ENCODE results near the gene LHPP.
"Not testable (repeated sequence)": the region's sequence is repeated elsewhere in the genome, so short reads cannot be mapped to it uniquely, and the experiment has no call there.

Gene LHPP

GRCh38 chr10:124598196-124598595 is 136.6 kb downstream of the LHPP start:
- no peak for DNase-seq

DNA sequence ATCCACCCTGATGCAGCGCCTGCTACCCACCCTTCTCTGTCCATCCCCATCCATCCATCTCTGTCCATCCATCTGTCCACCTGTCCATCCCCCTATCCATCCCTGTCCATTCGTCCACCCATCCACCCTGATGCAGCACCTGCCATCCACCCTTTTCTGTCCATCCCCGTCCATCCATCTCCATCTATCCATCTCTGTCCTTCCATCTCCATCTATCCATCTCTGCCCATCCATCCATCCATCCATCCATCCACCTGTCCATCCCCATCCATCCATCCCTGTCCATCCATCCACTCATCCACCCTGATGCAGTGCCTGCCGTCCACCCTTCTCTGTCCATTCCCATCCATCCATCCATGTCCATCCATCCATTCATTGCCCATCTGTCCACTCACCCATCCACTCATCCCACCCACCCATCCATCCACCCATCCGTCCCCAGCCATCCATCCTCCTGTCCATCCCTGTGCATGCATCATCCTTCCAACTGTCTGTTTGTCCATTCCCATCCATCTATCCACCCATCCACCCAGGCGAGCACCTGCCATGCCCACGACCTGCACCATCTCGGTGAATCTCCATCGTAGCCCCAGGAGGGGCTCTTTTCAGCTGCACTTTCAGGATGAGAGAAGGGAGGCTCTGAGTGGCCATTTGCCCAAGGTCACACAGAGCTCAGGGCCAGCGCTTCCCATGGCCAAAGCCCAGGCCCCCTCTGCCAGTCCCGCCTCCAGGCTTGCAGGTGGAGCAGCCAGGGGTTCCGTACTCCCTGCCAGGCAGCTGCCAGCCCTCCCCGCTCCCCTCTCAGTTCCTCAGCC is 137.4 kb downstream of the LHPP start:
- DNase-seq: no peak

DNA sequence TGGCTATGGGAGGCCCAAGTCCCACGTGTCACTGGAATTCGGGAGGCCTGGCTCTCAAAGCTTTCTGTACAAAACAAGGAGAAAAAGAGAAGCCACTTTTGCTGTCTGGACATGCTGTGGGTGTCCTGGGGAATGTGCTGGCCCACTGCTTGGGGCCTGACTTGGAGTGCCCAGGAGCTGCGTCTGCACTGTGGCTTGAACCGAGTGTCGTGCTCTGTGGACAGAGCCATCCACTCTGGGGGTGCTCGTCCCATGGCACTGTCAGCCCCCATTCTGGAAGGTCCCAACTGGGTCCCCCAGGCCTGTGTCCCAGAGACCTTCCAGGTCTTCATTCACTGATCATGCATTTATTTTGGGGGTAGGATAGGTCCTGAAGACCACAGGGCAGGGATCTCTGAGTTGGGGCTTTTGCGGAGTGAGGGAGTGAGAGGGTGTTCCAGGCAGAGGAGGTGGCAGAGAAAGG is 138.0 kb downstream of the LHPP start:
- no peak for DNase-seq

GRCh38 chr10:124600051-124600880 is 138.6 kb downstream of the LHPP start:
- no peak for DNase-seq

- DNase-seq: no peak
Observed at GRCh38 chr10:124601016-124601415, 139.4 kb downstream of the LHPP start.

GRCh38 chr10:124601431-124602120 is 140.0 kb downstream of the LHPP start:
- DNase-seq: no peak

GRCh38 chr10:124602121-124602561 is 140.5 kb downstream of the LHPP start:
- DNase-seq: no peak

- DNase-seq: no peak
Observed at GRCh38 chr10:124602646-124603365, 141.2 kb downstream of the LHPP start.

DNA sequence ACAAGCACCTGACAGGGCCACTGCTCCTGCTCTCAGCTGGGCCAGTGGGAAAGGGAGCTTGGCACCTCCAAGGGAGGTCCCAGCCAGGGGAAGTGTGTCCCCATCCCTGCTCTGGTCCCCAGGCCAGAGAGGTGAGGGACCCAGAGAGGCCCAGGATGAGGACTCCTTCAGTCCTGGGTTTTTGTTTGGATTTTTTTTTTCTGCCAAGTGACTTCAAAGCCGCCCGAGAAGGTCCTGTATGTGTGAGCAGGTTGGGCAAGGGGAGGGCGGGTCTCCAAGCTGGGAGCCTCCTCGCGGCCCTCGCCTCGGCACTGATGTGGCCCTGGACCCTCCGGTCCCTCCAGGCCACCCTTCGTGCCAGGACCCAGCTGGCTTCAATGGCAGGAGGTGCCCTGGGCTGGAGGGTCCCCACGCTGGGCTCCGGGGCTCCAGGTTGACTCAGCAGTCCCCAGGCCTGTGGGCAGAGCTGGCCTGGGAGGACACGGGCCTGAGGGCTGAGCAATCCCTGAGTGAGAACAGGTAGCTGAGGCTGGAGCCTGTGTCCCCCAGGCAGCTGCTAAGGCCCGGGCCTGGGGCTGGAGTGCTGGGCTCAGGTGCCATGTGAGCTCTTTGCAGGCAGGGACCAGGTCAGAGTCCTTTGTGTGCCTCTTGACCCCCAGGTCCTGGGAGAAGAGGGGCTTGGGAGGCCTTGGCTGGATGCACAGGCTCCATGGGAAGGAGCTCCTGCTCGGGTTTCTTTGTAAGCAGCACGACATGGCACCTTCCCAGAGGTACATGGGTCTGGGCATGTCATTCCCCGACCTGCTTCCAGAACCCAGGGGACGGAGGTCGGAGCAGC is 142.0 kb downstream of the LHPP start:
- DNase-seq: no peak

DNA sequence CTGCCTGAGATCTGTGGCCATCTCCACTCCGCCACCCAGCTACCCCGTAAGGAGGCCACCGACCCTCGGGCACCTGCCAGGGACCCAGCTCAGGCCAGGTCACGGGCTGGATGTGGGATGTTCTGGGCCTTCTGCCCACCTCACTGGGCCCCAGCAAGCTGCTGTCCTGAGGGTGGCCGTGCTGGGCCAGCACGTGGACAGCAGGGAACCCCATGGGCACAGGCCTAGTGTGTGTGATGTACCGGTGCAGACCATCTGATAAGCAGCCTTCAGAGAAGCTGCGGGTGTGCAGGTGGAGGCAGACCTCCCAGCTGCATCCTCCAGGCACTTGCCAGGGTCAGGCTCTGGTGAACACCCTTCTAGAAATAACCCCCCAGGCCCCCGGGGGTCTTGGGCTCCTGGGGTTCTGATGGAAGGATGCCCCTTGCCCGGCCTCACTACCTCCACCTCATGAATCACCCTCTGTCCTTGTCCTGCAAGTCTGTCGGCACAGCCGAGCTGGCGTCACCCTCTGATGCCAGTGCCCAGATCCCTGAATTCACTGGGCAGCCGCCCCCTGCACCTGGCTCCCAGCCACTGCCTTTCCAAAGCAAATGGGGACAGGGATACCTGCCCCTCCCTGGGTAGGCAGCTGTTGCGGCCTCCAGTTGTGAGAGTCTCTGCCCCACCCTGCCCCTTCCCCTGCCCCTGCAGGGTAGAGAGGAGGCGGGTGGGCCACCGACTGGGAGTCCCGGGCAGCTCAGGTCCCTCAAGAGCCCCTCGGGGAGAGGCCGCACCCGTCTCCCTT is 142.8 kb downstream of the LHPP start:
- no peak for DNase-seq

DNA sequence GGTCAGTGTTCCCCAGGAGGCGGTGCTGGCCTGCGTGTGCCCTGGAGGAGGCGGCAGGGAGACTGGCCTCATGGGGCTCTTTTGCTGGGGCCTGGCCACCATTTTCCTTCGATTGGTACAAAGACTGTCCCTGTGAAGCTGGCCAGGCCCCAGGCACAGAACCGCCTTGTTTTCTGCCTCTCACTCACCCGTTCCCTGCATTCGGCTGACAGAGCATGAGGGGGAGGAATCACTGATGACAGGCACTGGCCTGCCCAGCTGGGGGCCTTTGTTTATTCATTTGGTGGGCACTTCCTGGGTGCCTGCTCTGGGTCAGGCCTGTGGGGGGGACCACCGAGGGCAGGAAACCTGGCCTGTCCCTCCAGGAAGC is 143.4 kb downstream of the LHPP start:
- DNase-seq: no peak

- DNase-seq: no peak
Observed at GRCh38 chr10:124605481-124605855, 143.8 kb downstream of the LHPP start.

- no peak for DNase-seq
Observed at GRCh38 chr10:124605856-124606812, 144.5 kb downstream of the LHPP start.

- DNase-seq: no peak
Observed at GRCh38 chr10:124606822-124607221, 145.2 kb downstream of the LHPP start.

DNA sequence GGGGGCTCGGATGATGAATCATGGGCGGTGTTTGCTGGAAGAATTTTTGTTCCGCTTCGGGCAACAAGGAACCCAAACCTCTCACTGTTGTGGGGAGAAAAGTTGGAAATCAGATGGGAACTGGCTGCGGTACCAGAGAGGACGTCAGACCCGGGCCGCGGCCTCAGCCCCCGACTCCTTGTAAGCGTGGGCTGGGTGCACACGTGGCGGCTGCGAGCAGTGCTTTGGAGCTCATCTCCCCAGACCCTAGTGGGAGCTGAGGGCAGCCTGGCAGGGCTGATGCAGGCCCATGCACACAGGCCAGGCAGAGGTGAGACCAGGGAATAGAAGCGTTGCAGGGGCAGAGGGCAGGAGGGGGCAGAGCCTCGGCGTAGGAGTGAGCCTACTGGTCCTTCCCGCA is 146.1 kb downstream of the LHPP start:
- no peak for DNase-seq

- no peak for DNase-seq
Observed at GRCh38 chr10:124608093-124608721, 146.6 kb downstream of the LHPP start.

DNA sequence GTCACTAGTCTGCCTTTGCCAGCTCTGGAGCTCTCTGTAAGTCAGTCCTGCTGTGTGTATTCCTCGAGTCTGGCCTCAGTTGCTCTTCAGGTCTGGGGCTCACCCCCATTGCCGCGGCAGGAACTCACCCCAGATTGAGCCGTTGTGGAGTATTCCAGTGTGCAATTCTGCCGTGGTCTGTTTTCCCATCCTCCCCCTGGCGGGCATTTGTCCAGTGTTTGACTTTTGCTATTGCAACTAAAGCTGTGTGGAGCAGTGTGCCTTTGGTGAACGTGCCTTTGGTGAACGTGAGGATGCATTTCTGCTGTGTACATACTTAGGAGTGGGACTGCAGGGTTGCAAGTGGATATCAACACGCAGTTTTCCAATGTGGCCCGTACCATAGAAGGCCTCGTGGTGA is 148.1 kb downstream of the LHPP start:
- DNase-seq: no peak

GRCh38 chr10:124610186-124610585 is 148.6 kb downstream of the LHPP start:
- DNase-seq: not testable (repeated sequence)

- not testable (repeated sequence) for DNase-seq
Observed at GRCh38 chr10:124610851-124611250, 149.2 kb downstream of the LHPP start.

Data from cerebellar nuclear complex (tissue), 1 donor.